GM19467 (cell line): Measurements from ENCODE around the gene TRAF3.
"Not testable (repeated sequence)": the region's sequence is repeated elsewhere in the genome, so short reads cannot be mapped to it uniquely, and the experiment has no call there.

Experiments
- ATAC-seq: cut with Tn5 transposase; IDR thresholded peaks from one replicate; pipeline ENCODE4 v1.9.1; 2021; ENCODE audit warnings: mild to moderate bottlenecking, moderate library complexity; ENCODE audit not compliant: unreplicated experiment

TRAF3 gene

DNA sequence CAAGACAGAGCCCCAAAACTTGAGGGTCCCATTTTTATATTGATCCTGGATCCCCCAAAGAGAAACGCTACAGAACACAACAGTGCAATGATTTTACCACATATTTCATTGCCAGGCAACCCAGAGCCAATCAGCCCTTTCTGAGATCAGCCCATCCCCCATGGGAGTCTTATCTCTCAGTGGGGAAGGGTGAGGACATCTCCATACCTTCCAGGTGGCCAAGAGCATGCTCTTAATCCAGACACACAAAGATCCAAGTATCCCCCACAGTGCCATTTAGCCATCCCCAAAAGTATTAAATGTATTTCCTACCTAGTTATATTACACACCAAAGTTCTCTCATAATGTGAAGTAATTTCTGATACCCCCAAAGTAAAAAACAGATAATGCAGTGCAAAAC, 82.7 kb downstream of the TRAF3 start:
- ATAC-seq: no peak

DNA sequence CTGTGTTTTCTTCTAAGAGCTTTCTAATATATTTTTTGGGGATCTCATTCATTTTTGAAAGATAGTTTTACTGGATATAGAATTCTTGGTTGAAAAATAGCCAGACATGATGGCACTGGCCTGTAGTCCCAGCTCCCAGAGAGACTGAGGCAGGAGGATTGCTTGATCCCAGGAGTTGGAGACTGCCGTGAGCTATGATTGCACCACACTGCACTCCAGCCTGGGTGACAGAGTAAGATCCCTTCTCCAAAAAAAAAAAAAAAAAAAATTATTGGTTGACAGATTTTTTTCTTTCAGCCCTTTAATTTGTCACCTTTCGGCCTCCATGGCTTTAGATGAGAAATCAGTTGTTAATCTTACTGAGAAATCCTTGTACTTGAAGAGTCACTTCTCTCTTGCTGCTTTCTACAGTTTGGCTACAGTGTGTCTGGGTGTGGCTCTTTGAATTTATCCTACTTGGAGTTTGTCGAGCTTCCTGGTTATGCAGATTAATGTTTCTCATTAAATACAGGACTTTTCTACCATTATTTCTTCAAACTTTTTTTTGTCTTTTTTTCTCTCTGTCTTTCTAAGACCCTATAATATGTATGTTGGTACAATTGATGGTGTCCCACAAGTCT, 85.0 kb downstream of the TRAF3 start:
- ATAC-seq: no peak

DNA sequence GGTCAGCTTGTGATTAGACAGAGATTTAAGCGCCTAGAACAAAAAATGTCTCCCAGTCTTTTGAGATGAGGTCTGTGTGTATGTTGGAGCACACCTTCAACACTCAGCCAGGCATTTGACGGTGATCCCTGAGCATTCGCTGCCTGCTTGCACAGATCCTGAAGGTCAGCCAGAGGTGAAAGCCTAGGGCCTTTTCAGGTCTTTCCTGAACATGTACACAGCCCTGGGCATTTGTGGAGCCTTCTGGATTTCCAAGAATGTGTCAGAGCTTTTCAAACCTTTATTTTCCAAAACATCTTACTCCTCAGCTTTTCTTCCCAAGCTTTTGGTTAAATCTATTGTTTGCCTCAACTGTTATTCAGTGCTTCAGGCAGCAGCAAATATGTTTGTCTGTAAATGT, 86.1 kb downstream of the TRAF3 start:
- ATAC-seq: no peak

GRCh38 chr14:102865916-102866315, 88.7 kb downstream of the TRAF3 start:
- not testable (repeated sequence) for ATAC-seq

GRCh38 chr14:102866982-102867761, 89.9 kb downstream of the TRAF3 start:
- ATAC-seq: no peak

DNA sequence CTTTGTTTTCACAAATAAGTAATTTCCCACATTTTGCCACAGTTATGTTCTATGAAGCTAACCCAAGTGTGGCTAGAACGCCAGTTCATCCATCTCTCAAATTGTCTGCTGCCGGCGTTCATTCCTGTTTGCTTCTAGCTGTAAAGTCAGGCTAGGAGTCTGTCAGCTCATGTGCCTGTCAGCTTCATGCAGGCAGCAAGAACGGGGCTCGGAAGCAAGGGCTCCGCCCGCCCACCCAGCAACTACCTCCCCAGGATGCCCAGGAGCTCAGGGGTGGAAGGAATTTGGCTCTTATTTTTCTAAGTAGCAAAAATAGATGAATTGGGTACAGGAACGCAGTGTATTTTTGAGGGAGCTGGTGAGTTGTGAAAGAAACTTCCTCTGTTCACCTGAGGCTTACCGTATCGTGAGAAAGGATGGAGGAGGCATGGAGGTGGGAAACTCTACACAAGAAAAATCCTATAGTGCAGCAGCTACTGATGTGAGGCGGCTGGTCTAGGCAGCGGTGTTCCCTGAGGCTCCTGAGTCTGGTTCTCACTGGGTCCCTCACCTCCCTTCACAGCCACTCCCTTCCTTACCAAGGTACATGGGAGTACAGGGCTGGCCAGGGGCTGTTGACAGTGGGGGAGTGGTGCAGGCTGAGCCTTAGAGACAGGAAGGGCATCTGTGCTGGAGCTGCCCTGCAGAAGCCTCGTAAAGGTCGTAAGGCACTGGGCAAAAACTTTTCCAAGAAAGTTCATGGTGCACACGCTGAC, 90.8 kb downstream of the TRAF3 start:
- no peak for ATAC-seq

GRCh38 chr14:102868956-102869547, 91.8 kb downstream of the TRAF3 start:
- ATAC-seq: no peak

DNA sequence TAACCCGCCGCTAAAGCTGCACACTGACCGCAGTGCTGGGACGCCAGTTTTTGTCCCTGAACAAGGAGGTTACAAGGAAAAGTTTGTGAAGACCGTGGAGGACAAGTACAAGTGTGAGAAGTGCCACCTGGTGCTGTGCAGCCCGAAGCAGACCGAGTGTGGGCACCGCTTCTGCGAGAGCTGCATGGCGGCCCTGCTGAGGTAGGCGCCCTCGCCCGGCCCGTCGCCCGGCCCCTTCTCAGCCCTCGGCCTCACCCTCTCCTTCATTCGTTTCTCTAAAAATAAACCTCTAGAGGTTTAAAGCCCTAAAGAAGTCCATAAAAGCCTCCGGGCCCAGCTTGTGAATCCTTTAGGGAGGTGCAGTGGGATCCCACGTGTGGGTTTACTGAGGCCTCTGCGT, 93.0 kb downstream of the TRAF3 start:
- no peak for ATAC-seq

DNA sequence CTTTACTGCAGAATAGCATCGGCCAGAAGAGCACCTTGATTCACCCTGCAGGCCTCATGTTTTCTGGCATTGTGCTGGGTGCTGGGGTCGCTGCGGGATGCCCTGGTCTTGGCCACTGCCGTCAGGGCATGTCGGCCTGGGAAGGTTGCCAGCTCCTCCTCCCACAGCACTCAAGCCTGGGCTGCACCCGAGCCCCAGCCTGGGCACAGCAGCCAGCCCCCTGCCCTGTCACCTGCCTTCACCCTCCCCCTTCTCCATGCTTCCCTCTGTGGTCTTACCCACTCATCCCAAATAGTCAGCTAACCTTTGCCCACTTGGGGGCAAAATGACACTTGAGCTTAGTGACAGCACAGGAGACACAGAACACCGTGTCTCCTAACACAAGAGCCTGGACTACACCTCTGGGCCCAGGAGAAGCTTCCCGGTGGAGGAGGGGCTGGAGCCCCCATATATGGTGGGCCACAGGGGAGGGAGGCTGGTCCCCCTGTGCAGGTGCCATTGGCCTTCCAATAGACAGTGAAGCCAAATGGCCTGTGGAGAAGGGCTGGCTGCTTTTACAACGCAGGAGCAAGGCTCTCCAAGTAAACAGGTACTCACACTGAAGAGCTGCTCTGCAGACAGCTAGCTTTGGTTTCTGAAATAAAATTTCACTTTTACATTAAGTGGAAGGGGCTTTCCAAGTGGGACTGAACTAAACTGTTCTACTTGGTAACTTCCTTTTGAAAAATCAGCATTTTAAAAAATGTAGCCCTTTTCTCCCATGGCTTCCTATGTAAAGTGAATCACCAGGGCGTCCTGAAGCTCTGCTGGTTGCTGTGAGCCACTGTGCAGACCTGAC, 94.0 kb downstream of the TRAF3 start:
- no peak for ATAC-seq

GRCh38 chr14:102872020-102872419, 94.8 kb downstream of the TRAF3 start:
- ATAC-seq: no peak

DNA sequence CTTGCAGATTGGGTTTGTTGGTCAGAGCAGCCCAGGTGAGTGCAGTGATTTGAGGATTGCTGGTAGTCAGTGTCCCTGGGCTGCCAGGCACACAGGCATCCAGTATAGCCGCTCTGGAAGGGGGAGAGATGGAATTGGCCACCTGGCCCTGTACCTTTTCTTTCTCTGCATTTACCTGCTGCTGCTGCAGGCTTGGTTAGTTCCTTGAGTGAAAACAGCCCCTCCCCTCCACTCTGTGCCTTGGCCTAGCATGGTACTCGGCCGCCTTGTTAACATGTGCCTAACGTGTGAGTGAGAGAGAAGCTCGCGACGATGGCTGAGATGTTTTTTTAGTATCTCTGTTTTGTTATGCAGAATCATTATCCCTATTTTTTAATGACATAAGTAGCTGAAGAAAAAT, 95.9 kb downstream of the TRAF3 start:
- ATAC-seq: no peak

- no peak for ATAC-seq
Measured at GRCh38 chr14:102873546-102874061, 96.4 kb downstream of the TRAF3 start.

DNA sequence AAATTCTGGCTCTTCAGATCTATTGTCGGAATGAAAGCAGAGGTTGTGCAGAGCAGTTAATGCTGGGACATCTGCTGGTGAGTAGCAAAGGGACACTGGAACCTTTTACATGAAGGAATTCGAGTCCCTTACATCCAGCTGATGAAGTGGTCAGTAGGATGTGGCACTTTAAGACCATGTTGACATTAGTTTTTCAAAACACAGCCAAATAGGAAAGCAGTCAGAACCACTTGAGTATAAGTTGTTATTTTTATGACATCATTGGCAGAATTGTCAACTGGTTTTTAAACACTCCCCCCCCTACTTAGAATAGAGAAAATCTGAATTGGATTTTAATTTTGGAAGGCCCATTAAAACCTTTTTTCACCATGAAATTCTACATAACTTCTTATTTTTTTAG, 98.4 kb downstream of the TRAF3 start:
- ATAC-seq: no peak

GRCh38 chr14:102877511-102877910, 100.3 kb downstream of the TRAF3 start:
- ATAC-seq: not testable (repeated sequence)

- ATAC-seq: no peak
Measured at GRCh38 chr14:102878174-102878969, 101.1 kb downstream of the TRAF3 start.

- ATAC-seq: no peak
Measured at GRCh38 chr14:102878970-102879460, 101.8 kb downstream of the TRAF3 start.

DNA sequence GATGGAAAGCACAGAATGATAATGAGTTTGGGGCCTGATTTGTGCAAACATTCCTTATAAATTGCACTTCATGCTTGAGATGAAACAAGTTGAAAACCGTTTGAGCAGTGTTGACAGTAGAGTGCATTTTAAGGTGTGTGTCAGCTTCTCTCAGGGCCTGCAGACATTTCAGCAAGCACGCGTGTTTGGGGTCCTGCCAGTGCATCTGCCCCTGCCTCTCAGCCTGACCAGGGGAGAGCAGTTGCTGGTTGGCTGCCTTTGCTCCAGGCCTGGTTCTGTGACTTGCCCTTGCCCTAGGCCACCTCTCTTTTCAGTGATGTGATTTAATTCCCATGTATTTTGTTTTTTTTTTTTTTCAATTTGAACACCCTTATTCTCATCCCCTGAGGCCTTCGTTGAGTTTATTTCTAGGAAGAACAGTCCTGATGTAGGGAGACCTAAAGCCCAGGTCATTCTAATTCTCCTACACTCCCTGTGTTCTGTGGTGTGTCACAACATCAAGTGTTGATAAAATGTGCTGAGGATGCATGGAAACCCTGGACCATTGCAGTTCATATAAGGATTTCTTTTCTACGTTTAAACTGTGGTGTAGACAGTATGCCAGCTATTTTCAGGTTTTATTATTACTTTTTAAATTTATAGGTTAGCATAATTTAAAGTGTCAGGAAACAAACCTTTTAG, 105.1 kb downstream of the TRAF3 start:
- ATAC-seq: no peak

- ATAC-seq: no peak
Measured at GRCh38 chr14:102883089-102883541, 105.9 kb downstream of the TRAF3 start.

GRCh38 chr14:102883554-102883953, 106.3 kb downstream of the TRAF3 start:
- no peak for ATAC-seq
